GM21381 (cell line): ENCODE measurements around the gene NRCAM.

Experiments used
- ATAC-seq: cut with Tn5 transposase; IDR thresholded peaks from one replicate; pipeline ENCODE4 v1.9.1; 2021; ENCODE audit warnings: mild to moderate bottlenecking, moderate library complexity; ENCODE audit not compliant: unreplicated experiment

NRCAM gene

DNA sequence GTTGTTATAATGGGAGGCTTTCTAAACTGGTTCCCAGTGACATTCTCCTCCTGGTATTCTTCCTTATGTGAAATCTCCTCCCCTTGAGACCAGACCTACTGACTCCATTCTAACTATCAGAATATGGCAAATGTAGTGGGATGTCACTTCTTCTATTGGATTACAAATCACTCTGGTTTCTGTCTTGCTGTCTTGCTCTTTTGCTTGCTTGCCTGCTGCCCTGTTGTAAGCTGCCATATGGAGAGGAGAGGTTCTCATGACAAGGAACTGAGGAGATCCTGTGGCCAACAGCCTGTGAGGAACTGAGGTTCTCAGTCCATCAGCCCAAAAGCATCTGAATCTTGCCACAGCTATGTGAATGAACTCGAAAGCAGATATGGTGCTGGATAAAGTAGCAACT, 4.7 kb upstream of the NRCAM start:
- no peak for ATAC-seq

DNA sequence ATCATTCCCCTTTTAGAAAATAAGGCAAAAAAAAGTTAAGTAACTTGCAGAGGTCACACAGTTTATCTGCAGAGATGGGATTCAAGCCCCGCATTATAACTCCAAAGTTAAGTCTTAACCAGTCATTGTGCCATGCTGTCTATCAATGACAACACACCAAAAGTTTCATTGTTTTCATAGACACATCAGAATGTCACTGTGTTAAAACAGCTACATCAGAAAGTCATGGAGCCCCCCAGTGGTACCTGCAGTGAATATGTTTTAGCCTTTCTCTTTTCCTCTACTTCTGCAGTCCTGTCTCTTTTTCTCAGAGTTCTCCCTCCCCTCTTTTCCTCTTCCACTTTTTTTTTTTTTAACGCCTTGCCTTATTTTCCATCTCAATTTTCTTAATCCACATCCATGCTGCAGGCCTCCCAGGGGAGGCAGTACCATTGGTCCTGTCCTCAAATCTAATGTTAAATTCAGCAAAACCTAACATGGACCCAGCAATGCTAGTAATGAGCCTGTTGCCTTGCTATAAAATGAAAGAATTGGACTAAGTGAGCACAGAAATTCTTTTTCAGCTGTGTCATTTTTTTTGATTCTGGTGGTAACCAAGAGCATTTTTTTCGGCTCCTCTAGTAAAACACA, 3.8 kb upstream of the NRCAM start:
- ATAC-seq = no peak

DNA sequence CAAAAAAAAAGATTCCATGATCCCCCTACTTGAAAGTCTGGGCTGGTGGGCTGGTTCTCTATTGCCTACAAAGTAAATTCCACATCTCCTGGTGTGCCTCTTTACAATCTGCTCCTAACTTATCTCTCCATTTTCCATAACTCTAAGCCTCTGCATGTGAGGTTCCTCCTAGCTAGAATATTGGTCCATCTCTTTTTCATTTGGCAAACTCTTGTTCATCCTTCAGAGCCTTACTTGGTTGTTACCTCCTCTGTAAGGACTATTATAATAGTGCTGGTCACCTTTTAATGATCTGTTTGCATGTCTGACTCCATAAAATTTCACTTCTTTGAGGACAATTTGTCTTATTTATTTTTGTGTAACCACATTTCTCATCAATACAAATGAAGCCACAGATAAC, 1.6 kb upstream of the NRCAM start:
- ATAC-seq = no peak

DNA sequence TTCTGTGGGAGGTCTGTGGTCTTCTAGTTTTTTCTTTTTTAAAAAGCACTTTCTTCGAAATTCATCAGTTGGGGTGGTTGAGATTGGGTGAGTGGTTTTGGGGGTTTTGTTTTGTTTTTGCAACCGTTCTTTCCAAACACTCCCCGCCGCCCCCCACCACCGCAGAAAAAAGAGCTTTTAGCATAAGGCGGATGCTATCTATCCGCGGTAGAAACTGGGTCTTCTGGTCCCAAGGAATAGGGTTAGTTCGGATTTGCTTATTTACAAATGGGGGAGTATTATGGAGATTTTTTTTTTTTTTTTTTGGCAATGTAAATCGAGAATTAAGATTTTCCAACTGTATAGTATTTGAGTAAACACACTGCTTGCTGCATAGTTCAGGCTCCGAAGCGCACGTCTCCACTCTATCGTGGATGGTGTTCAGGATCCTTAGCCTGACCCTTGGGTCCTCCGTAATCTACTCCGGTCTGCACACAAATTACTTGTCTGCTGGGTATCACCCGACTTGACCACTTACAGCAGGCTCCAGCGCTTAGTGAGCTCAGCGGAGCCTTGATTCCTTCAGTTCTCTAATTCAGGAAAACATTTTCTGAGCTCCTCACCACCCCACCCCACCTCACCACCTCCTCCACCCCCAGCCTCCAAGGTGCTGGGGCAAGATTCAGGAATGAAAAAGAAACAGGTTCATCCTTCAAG, 757 bp upstream of the NRCAM start:
- ATAC-seq = no peak

DNA sequence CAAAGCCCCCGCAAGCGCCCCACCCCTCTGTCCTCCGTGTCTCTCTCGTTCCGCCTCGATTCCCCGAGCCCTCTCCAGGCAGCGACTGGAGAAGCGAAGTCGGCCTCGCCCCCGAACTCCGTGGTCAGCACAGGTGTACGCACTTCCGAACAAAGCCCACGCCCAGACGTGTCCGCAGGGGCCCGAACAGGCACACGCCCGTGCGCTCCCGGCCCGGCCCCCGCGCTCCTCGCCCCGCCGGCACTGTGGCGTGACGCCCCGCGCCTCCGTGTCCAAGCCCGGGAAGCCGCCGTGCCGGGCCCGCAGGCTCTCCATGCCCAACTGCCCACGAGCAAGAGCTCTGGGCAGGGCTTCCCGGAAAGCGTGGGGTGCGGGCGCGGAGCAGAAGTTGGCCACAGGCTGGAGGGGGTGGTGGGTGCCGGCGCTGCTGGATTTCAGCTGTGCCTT, 662 bp downstream of the NRCAM start:
- peak; percentile 8 for ATAC-seq

DNA sequence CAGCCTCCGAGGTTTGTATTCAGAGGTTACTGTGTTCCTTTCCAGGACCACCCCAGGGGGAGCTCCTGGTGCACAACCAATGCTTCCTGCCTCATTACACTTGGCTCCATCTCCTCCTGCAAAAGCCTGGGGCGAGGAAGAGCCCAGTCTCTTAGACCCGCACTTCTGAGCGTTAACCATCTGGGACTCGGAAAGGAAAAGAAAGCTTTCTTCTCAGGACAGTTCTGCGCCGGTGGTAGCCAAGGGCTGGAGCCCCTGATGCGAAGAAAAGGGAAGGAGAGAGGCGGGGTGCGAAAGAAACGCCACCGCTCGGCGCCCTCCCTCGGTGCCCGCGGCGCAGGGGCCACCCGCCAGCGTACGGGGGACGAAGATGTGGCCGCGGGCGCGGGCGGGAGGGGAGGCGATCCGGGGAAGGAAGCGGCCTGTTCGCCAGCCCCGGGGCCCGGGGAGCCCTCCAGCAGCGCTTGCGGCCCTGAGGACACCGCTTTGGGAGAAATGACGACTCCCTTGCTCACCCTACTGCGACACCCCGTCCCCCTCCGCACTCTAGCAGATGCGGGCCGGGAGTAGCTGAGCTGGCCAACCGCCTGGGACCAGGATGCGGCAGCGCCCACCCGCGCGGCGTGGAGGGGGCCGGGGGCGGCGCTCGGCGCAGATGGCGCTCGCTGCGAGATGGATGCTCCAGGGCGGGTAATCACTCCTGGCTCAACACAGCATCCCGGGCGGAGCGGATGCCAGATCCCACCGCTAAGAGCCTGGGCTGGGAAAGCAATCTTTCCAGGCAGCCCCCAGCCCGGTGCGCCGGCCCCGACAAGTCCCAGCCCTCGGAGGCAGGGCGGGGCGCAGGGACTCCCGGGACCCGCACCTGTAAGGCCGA, 1.3 kb downstream of the NRCAM start:
- ATAC-seq = no peak

DNA sequence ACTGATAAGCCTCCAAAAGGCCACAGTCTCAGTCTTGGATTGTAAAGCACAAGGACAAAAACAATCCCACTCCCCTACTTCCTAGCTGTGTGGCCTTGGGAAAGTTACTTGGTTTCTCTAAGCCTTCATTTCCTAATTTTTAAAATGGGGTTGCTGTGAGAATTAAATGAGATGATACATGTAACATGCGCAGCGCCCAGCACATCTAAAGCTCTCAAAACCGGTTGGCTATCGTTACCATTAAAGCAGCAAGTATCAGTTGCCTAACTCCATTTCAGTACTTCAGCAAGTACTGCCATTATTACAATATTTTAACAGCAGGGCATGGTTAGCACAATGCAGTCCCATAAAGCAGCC, 1.9 kb downstream of the NRCAM start:
- ATAC-seq = no peak

DNA sequence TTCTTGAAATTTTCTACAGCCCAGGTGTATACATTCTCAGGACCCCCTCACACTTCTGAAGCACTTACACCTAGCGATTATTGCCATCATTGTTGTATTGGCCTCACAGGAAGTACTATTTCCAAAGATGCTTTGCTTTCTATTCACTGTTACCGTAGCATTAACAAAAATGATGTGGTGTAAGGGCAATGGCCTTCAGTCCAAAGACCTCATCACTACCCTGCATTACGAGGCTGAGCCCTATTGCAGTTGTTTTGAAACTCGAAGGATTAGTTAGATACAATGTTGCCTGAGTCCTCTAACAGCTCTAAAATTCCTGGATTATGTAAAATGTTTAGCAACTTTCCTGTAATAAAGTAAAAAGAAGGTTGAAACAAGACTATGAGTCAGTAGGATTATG, 2.9 kb downstream of the NRCAM start:
- no peak for ATAC-seq

DNA sequence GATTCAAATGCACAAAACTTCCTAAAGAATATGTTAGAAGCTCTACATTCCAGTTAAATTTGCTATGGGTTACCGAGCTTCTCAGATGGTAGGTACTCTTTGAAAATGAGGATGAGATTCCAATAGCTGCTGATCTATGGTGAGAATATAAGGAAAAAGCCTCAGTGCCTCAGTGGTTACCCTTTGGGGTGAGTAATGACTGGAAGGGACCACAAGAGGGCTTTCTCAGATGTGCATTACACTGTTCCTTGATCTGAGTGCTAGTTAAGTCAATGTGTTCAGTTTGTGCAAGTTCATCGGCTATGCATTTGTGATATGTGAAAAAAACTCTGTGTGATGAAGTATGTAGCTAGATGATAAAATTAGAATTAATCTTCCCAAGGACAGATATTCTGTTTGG, 3.5 kb downstream of the NRCAM start:
- peak; percentile 49 for ATAC-seq

DNA sequence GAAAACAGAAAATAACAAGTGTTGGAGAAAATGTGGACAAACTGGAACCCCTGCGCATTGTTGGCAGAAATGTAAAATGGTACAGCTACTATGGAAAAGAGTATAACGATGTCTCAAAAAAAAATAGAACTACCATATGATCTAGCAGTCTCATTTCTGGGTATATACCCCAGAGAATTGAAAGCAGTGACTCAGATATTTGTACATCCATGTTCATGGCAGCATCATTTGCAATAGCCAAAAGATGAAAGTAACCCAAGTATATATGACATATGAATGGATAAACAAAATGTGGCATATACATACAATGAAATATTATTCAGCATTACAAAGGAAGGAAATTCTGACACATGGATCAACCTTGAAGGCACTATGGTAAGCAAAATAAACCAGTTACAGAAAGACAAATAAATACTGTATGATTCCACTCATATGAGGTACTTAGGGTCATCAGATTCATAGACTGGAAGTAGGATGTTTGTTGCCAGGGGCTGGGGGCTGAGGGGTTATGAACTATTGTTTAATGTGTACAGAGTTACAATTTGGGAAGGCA, 4.9 kb downstream of the NRCAM start:
- no peak for ATAC-seq

DNA sequence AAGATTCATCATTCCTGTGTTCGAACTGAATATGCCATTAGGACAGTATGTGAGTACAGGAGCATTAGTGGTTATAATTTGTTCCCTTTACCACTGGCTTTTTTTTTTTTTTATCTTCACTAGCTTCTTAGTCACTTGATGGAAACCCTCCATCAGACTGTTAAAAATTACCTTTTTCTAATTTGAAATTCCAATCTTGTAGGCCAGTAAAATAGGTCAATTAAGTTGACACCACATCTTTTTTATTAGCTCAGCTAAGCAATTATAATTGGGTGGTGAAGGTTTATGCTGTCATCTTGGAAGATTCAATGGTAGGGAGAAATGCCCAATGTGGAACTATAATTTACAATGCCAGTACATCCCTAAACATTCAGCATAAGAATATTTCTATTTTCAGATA, 6.1 kb downstream of the NRCAM start:
- ATAC-seq = no peak

DNA sequence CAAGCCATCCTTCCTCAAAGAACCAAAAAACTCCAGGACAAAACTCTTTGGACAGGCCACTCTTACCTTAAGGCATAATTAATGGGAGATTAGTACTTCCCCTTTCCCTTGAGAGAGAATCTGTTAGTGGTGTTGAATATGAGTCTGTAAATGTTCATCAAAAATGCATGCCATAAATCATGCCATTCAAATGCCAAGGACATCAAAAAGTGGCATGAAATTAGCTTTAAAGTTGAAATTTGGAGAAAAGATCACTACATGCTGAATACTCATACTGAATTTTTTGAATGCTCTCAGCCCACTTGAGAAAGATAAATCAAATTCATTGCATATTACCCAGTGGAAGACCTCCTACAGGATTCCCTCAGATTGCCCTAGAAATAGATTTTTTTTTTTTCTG, 6.7 kb downstream of the NRCAM start:
- no peak for ATAC-seq

DNA sequence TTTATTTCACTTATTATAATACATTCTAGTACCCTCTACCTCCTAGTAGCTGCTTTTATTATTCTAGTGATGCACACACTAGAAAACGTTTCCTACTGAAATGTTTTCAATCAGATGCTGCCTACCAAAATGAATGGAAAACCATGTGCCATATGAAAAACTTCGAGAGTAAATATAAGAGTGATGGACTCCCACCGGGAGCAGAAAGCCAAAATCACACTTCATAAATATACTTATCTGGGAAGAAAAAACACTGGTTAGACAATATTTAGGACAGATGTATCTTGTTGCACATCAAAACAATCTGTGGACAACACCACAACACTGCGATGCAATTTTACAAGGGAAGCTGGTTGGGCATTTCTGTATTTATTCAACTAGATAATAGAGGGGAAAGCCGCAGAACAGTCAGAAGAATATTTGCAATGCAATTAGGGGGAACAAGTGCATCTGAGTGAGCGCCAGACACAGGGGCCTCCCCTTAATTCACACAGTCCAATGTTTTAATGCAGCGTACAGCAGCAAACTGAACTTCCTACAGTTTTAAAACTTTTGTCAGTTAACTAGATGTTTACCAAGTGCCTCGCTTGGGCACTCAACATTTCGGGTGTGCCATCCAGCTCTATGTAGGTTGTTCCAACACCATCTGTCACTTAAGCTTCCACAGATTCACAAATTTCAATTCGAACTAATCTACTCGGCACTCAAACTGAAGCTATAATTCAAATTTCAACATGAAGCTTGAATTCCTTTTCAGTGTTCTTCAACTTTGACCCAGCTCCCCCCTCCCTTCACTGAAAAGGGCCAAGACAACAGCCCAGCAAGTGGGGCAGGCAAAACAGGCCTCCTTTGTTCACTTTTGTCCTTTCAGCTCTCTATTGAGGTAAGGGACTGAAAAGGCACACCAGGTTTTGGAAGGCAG, 7.4 kb downstream of the NRCAM start:
- no peak for ATAC-seq

DNA sequence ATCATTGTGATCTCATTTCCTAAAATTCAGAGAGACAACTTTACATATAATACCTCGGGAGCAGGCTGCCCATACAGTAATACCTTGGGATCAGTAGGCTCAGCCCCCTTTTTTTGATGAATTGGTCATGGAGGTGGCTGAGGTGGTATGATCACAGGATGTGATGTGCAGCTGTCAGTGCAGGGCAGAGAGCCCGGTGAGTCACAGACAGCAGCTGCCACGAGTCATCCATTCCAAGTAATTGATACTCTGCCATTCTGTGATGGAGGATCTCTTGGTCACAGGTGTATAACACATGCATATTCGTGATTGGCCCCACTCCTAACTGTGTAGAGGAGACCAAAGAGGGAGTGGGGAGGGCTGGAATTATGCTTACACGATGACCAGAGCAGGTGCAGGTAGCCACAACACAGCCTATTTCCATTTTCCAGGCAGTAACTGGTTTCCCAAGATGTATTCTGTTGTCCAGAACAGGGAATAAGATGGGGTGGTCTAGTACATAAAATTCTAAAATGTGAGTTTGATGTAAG, 14.1 kb downstream of the NRCAM start:
- no peak for ATAC-seq

DNA sequence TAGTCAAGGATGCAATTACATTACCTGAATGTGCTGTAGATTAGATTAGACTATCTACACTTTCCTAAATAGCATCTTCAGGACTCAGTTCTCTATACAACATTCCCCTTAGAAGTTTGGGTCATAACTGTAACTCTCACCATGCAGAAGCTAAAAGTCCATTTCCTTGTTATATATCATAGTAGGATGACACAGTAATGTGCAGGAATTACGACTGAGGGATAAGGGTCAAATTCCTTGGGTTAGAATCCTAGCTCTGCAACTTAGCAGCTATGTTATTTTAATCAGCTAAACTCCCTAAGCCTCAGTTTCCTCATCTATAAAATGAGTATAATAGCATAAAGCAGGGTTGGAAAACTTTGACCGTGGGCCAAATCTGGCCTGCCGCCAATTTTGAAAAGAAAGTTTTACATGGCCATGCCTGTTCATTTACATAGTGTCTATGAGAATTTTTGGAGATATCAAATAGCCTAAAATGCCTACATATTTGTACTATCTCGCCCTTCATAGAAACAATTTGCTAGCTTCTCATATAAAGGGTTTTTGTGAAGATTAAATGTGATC, 14.8 kb downstream of the NRCAM start:
- no peak for ATAC-seq

DNA sequence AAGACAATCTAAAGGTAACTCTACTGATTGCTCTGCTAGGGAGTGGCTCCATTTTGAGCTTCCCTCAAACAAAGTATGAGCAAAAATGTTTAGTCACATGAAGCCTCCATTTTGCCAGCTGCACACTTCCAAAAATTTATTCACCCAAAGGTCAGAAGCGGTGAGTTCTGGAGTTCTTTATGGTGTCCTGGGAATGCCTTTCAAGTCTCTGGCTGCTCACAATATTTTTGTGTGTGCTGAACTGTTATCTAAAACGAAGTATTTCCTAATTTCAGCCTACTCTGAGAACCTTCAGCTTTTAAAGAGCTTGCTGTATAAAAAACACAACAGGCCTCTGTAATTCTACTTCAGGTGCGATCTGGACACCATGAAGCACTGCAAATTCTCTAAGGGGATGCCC, 15.6 kb downstream of the NRCAM start:
- no peak for ATAC-seq

DNA sequence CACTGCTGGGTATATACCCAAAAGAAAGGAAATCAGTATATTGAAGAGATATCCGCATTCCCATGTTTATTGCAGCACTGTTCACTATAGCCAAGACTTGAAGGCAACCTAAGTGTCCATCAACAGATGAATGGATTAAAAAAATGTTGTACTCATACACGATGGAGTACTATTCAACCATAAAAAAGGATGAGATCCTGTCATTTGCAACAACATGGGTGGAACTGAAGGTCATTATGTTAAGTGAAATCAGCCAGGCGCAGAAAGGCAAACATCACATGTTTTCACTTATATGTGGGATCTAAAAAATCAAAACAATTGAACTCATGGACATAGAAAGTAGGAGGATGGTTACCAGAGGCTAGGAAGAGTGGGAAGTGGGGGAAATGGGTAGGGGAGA, 19.3 kb downstream of the NRCAM start:
- no peak for ATAC-seq

DNA sequence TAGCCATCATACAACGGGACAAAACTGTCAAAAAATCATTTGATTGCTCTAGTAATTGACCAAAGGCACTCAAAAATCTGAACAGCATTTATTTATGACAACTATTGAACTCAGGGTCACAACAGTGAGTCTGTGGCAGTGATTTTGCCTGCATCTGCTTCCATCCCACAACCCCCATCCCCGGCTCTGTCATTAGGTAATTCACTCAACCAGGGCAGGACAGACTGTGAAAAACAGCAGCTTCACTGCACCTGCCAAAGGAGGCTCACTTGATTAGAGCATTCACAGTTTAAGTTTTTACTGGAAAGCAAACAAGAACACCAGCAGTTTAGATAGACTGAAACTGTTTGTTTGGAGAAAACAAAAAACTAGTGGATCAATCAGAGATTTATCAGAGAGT, 22.2 kb downstream of the NRCAM start:
- ATAC-seq = no peak

DNA sequence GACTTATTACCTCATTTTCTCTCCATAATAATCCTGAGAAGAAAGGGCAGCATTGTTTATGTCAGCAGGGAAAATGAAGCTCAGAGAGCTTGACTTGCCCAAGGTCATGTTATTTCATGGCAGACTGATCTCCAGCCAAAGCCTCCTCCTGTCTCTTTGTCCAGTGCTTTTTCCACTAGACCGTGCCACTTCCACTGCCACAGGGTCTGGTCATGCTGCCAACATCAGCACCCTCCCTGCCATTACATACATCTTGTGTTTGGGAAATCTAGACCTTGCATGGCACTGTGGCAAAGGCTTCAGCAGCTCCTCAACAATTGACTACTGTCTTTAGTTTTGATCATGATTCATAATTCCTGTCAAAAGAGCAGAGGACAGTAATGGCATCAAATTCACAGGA, 25.1 kb downstream of the NRCAM start:
- no peak for ATAC-seq

DNA sequence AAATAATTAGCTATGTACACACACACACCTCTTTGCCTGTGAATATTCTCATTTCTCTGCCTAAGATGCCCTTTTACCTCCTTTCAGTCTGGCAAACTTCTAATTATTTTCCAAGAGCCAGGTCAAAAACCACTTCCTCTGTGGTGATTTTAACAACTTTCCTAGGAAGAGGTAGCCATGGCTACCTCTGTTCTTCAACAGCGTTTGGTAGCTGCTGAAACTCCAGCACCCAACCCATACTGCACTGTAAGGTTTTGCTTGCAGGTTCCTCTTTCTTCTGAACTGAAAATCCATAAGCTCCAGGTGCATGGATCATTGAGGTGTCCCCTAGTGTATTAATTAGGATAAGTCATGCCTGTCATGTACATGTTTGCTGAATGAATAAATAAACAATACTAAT, 25.6 kb downstream of the NRCAM start:
- no peak for ATAC-seq
